ENCODE data around the gene NME1. TPM values are rescaled to one million over a fixed set of nuclear protein-coding genes. Genes with fewer than 3 reads are reported as not detected.

NME1 gene
- total and polyA plus RNA-seq, 9 of the 15 experiments (the other 6 are each of a cell fraction or from before 2014, with no cell fraction given): 449 to 1,588 (median 604) TPM

GRCh38 chr17:51153210-51154072 is at the start of gene NME1 (continued):
- TF ChIP-seq POLR2AphosphoS2 (IDR thresholded peaks at IDR 0.05; ENCODE audit: low read length): no peak
- TF ChIP-seq CTCF (IDR thresholded peaks at IDR 0.05 in 2 of 3, conservative IDR thresholded peaks at IDR 0.05 in 1 of 3; ENCODE audit: insufficient read depth in 2 of 3, low read depth in 1 of 3, low read length in 3 of 3): peak; percentile 89 to 99 (median 96)
- TF ChIP-seq, protein P1, sequence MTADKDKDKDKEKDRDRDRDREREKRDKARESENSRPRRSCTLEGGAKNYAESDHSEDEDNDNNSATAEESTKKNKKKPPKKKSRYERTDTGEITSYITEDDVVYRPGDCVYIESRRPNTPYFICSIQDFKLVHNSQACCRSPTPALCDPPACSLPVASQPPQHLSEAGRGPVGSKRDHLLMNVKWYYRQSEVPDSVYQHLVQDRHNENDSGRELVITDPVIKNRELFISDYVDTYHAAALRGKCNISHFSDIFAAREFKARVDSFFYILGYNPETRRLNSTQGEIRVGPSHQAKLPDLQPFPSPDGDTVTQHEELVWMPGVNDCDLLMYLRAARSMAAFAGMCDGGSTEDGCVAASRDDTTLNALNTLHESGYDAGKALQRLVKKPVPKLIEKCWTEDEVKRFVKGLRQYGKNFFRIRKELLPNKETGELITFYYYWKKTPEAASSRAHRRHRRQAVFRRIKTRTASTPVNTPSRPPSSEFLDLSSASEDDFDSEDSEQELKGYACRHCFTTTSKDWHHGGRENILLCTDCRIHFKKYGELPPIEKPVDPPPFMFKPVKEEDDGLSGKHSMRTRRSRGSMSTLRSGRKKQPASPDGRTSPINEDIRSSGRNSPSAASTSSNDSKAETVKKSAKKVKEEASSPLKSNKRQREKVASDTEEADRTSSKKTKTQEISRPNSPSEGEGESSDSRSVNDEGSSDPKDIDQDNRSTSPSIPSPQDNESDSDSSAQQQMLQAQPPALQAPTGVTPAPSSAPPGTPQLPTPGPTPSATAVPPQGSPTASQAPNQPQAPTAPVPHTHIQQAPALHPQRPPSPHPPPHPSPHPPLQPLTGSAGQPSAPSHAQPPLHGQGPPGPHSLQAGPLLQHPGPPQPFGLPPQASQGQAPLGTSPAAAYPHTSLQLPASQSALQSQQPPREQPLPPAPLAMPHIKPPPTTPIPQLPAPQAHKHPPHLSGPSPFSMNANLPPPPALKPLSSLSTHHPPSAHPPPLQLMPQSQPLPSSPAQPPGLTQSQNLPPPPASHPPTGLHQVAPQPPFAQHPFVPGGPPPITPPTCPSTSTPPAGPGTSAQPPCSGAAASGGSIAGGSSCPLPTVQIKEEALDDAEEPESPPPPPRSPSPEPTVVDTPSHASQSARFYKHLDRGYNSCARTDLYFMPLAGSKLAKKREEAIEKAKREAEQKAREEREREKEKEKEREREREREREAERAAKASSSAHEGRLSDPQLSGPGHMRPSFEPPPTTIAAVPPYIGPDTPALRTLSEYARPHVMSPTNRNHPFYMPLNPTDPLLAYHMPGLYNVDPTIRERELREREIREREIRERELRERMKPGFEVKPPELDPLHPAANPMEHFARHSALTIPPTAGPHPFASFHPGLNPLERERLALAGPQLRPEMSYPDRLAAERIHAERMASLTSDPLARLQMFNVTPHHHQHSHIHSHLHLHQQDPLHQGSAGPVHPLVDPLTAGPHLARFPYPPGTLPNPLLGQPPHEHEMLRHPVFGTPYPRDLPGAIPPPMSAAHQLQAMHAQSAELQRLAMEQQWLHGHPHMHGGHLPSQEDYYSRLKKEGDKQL (CRISPR knock-in tag; IDR thresholded peaks at IDR 0.05; ENCODE audit: borderline replicate concordance): 0 out of 2 replicates have a peak, but pooled peaks have one; percentile 80
- TF ChIP-seq KDM2B (CRISPR knock-in tag; IDR thresholded peaks at IDR 0.05): peak; percentile 88; the same call in 1 of the 2 replicates
- no peak for TF ChIP-seq HNRNPL (IDR thresholded peaks at IDR 0.05; ENCODE audit: low read depth, low read length)
- TF ChIP-seq EGR1 (conservative IDR thresholded peaks at IDR 0.05): peak; percentile 100
- no peak for TF ChIP-seq ZNF3 (CRISPR knock-in tag; IDR thresholded peaks at IDR 0.05)
- no peak for TF ChIP-seq ZNF274 (IDR thresholded peaks at IDR 0.05; ENCODE audit: borderline replicate concordance, low read depth, low read length)
- 0 out of 2 replicates have a peak, but pooled peaks have one; percentile 13 for TF ChIP-seq ZNF134 (CRISPR knock-in tag; conservative IDR thresholded peaks at IDR 0.05)
- 0 out of 2 replicates have a peak, but pooled peaks have one; percentile 20 for TF ChIP-seq MAFK (IDR thresholded peaks at IDR 0.05; ENCODE audit: low read length)
- peak; percentile 93 for TF ChIP-seq CXXC5 (CRISPR knock-in tag; IDR thresholded peaks at IDR 0.05)
- TF ChIP-seq LEF1 (IDR thresholded peaks at IDR 0.05): peak; percentile 84
- no peak for TF ChIP-seq HNRNPLL (IDR thresholded peaks at IDR 0.05; ENCODE audit: low read depth, low read length, poor library complexity, severe bottlenecking)
- peak in 2 of 3 experiments; percentile 79 to 84 for TF ChIP-seq YY1 (IDR thresholded peaks at IDR 0.05; ENCODE audit: borderline replicate concordance in 1 of 3, control insufficient read depth in 1 of 3, extremely low read depth in 1 of 3, insufficient read depth in 3 of 3, insufficient read length in 1 of 3, insufficient replicate concordance in 2 of 3, low read depth in 1 of 3, low read length in 2 of 3)
- no peak; the same call in 1 of the 2 replicates for TF ChIP-seq ARID2 (IDR thresholded peaks at IDR 0.05)
- TF ChIP-seq FOS (IDR thresholded peaks at IDR 0.05; ENCODE audit: extremely low read depth, insufficient read length): no peak
- TF ChIP-seq SNAPC5 (CRISPR knock-in tag; IDR thresholded peaks at IDR 0.05): no peak
- TF ChIP-seq CGGBP1 (CRISPR knock-in tag; IDR thresholded peaks at IDR 0.05): peak; percentile 91; the same call in 1 of the 2 replicates
- TF ChIP-seq ZFX (CRISPR knock-in tag; IDR thresholded peaks at IDR 0.05): peak; percentile 46
- TF ChIP-seq NFE2 (IDR thresholded peaks at IDR 0.05; ENCODE audit: low read depth): peak; percentile 58

Measured in K562 (cell line).